HS-5 (cell line): ENCODE results near the gene RFX1.
"Not testable (repeated sequence)": the region's sequence is repeated elsewhere in the genome, so short reads cannot be mapped to it uniquely, and the experiment has no call there.

Experiments
- DNase-seq: peaks from one replicate; pipeline ENCODE4 v3.0.0-alpha.2; 2012; ENCODE audit warnings: low read depth

The RFX1 gene

GRCh38 chr19:13978351-13979243 is 27.5 kb downstream of the RFX1 start:
- no peak for DNase-seq

GRCh38 chr19:13977803-13978202 is 28.3 kb downstream of the RFX1 start:
- DNase-seq = no peak

- DNase-seq = no peak
Measured at GRCh38 chr19:13976446-13976845, 29.7 kb downstream of the RFX1 start.

- no peak for DNase-seq
Measured at GRCh38 chr19:13975870-13976269, 30.2 kb downstream of the RFX1 start.

- no peak for DNase-seq
Measured at GRCh38 chr19:13974073-13974472, 32.0 kb downstream of the RFX1 start.

- not testable (repeated sequence) for DNase-seq
Measured at GRCh38 chr19:13973479-13973878, 32.6 kb downstream of the RFX1 start.

- DNase-seq = no peak
Measured at GRCh38 chr19:13972368-13973155, 33.6 kb downstream of the RFX1 start.

- DNase-seq = not testable (repeated sequence)
Measured at GRCh38 chr19:13971868-13972267, 34.3 kb downstream of the RFX1 start.

GRCh38 chr19:13969897-13970296 is 36.2 kb downstream of the RFX1 start:
- no peak for DNase-seq

GRCh38 chr19:13968999-13969398 is 37.1 kb downstream of the RFX1 start:
- DNase-seq = no peak

- DNase-seq = no peak
Measured at GRCh38 chr19:13968383-13968935, 37.7 kb downstream of the RFX1 start.

- not testable (repeated sequence) for DNase-seq
Measured at GRCh38 chr19:13967206-13967605, 38.9 kb downstream of the RFX1 start.

- DNase-seq = no peak
Measured at GRCh38 chr19:13966684-13967128, 39.4 kb downstream of the RFX1 start.

- no peak for DNase-seq
Measured at GRCh38 chr19:13965926-13966683, 40.0 kb downstream of the RFX1 start.

GRCh38 chr19:13965377-13965896 is 40.7 kb downstream of the RFX1 start:
- no peak for DNase-seq

GRCh38 chr19:13964776-13965175 is 41.3 kb downstream of the RFX1 start:
- no peak for DNase-seq

GRCh38 chr19:13963603-13964105 is 42.5 kb downstream of the RFX1 start:
- DNase-seq = no peak

GRCh38 chr19:13962699-13963602 is 43.2 kb downstream of the RFX1 start:
- DNase-seq = no peak

- no peak for DNase-seq
Measured at GRCh38 chr19:13961826-13962698, 44.1 kb downstream of the RFX1 start.
